HG03196 (cell line): ENCODE results near the gene AIF1.

Source experiments
- ATAC-seq: cut with Tn5 transposase; IDR thresholded peaks from one replicate; pipeline ENCODE4 v1.9.1; 2021; ENCODE audit not compliant: unreplicated experiment

AIF1 gene

GRCh38 chr6:31620586-31621319 lies 5.7 kb downstream of the AIF1 start, which contains the start of gene PRRC2A:
TSS of gene PRRC2A (plus strand) at chr6:31620715. CDS start at chr6:31622790, 2,075 bp downstream.
- peak; percentile 47 for ATAC-seq

- ATAC-seq: no peak
These were observed 6.4 kb downstream of the AIF1 start for GRCh38 chr6:31621320-31621939.

GRCh38 chr6:31621991-31622390 lies 7.0 kb downstream of the AIF1 start:
- no peak for ATAC-seq

- ATAC-seq: no peak
These were observed 7.7 kb downstream of the AIF1 start for GRCh38 chr6:31622684-31623091.

GRCh38 chr6:31624070-31624469 lies 9.0 kb downstream of the AIF1 start:
- no peak for ATAC-seq

- no peak for ATAC-seq
These were observed 11.9 kb downstream of the AIF1 start for GRCh38 chr6:31626952-31627351.

GRCh38 chr6:31627690-31628287 lies 12.8 kb downstream of the AIF1 start:
- no peak for ATAC-seq

- ATAC-seq: no peak
These were observed 14.0 kb downstream of the AIF1 start for GRCh38 chr6:31629014-31629413.

GRCh38 chr6:31630177-31630934 lies 15.3 kb downstream of the AIF1 start:
- no peak for ATAC-seq

GRCh38 chr6:31631209-31631608 lies 16.2 kb downstream of the AIF1 start:
- no peak for ATAC-seq

GRCh38 chr6:31631681-31632278 lies 16.7 kb downstream of the AIF1 start:
- ATAC-seq: no peak

- ATAC-seq: no peak
These were observed 17.4 kb downstream of the AIF1 start for GRCh38 chr6:31632279-31632946.

- ATAC-seq: no peak
These were observed 18.4 kb downstream of the AIF1 start for GRCh38 chr6:31633447-31633846.

GRCh38 chr6:31634131-31634530 lies 19.1 kb downstream of the AIF1 start:
- no peak for ATAC-seq

- ATAC-seq: no peak
These were observed 20.0 kb downstream of the AIF1 start for GRCh38 chr6:31634969-31635575.

- no peak for ATAC-seq
These were observed 21.9 kb downstream of the AIF1 start for GRCh38 chr6:31636698-31637596.

GRCh38 chr6:31639043-31639442 lies 24.0 kb downstream of the AIF1 start:
- ATAC-seq: no peak

- ATAC-seq: no peak
These were observed 24.4 kb downstream of the AIF1 start for GRCh38 chr6:31639449-31639861.

- ATAC-seq: no peak
These were observed 25.6 kb downstream of the AIF1 start for GRCh38 chr6:31640612-31641011.
